A549 (cell line): ENCODE data around the gene TBX10.

Experiments used
- GATA3 ChIP-seq: IDR thresholded peaks from 2 replicates; pipeline ENCODE4 v1.6.1; 2012; ENCODE audit warnings: borderline replicate concordance
- TF ChIP-seq, protein P1 (sequence below): fragments of >200 bp; sonication (Bioruptor Twin); formaldehyde crosslinking; IDR thresholded peaks from 3 replicates; pipeline ENCODE4 v1.5.1; 2016

DNA sequence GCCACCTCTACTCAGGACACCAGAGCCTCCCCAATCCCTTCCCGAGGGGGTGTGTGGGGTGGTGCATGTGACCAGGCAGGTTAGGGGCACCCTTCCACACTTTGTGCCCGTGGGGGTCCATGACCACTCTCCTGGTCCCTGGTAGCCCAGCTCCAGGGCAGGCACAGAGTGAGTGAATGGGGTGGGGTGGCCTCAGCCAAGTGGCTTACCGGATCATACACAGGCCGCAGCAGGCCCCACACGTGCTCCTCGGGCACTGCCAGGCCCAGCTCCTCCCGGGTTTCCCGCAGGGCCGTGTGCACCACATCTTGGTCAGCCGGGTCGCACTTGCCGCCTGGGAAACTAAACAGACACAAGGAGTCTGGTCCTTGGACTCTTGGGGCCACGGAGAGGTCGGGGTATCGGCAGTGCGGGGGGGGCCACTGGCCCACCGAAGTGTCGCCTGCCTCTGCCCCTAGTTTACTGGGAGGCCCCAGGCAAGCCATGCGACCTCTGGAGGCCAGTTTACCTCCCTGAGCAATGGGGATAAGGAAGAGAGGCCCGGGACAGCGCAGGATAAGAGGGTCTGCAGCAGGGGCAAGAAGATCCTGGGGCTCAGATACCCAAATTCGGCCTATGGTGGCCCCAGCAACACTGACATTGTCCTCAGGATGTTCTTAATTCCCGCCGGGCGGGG, 10.7 kb downstream of the TBX10 start:
- TF ChIP-seq, protein P1, sequence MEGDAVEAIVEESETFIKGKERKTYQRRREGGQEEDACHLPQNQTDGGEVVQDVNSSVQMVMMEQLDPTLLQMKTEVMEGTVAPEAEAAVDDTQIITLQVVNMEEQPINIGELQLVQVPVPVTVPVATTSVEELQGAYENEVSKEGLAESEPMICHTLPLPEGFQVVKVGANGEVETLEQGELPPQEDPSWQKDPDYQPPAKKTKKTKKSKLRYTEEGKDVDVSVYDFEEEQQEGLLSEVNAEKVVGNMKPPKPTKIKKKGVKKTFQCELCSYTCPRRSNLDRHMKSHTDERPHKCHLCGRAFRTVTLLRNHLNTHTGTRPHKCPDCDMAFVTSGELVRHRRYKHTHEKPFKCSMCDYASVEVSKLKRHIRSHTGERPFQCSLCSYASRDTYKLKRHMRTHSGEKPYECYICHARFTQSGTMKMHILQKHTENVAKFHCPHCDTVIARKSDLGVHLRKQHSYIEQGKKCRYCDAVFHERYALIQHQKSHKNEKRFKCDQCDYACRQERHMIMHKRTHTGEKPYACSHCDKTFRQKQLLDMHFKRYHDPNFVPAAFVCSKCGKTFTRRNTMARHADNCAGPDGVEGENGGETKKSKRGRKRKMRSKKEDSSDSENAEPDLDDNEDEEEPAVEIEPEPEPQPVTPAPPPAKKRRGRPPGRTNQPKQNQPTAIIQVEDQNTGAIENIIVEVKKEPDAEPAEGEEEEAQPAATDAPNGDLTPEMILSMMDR, result no peak
- no peak for TF ChIP-seq GATA3
